ENCODE measurements around the gene HPCAL1. TPM values are rescaled to one million over a fixed set of nuclear protein-coding genes. Genes with fewer than 3 reads are reported as not detected.

HPCAL1 gene
- total and polyA plus RNA-seq, 2 donors (not counting 1 experiment from before 2014, with no cell fraction given) = 60.3 to 65.1 TPM

DNA sequence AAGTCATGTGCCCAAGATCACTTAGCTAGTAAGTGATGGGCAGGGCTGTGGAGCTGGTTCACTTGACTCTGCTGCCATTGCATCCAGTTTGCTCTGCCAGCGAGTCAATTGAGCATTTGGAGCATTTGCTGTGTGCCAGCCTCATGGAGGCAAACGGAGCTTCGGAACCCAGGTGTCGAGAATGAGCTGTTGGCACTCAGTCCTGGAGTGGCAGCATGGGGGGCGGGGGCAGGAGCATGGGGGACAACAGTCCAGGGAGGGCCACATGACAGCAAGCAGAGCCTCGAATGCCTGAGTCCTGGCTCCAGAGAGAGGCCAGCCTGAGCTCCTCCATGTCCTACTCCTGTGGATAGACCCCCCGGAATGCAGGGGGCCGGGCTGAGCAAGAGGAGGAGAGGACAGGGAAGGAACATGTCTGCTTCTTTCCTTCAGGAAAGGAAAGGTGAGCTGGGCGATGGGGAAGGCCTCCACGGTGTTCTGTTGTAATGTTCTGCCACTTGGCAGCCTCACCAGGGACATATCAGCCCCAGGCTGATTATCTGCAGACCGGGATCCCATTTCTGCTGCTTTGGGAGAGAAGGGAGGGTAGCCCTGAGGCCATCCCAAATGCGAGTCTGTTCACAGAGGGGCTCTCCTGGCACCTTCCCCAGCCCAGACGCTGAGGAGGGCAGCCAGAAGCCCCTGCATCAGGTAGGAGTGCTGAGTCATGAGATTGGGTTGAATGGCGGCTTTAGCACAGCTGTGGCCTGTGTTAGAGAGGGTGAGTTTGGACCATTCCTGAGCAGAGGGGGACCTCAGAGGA, 59.6 kb downstream of the HPCAL1 start:
- no peaks in the 10 kb centered on the region for H3K27me3 Mint-ChIP-seq
- Histone ChIP-seq H2AFZ (ENCODE audit: insufficient read depth, low read depth, low read length, poor library complexity, severe bottlenecking) (no peak overlapping the region), H3K27me3 (replicated peaks in 1 of 4; ENCODE audit: control extremely low read depth in 1 of 4, control insufficient read depth in 3 of 4, insufficient read depth in 4 of 4, low read length in 3 of 4) (no peaks in the 10 kb centered on the region), H3K4me2 (replicated peaks; ENCODE audit: low read depth, low read length, poor library complexity, severe bottlenecking) (no peak overlapping the region), H3K79me2 (ENCODE audit: control insufficient read depth, insufficient read depth, low read length) (peaks cover 95% of the 10 kb centered on the region), H3K4me3 (ENCODE audit: control extremely low read depth in 1 of 5, extremely low read depth in 1 of 5, insufficient read depth in 1 of 5, low read depth in 2 of 5, low read length in 4 of 5) (no peak overlapping the region), H3K4me1 (ENCODE audit: control insufficient read depth in 2 of 2, insufficient read depth in 2 of 2, low read length in 2 of 2) (no peaks in the 10 kb centered on the region), H3K36me3 (replicated peaks in 1 of 2; ENCODE audit: control extremely low read depth in 1 of 2, control insufficient read depth in 1 of 2, extremely low read depth in 1 of 2, insufficient read depth in 2 of 2, low read length in 1 of 2) (peaks cover 0 to 17% of the 10 kb centered on the region in 2 experiments), H3K9ac (ENCODE audit: low read length) (no peak overlapping the region), H3K9me3 (ENCODE audit: control extremely low read depth in 1 of 3, control insufficient read depth in 2 of 3, insufficient read depth in 1 of 3, low read length in 2 of 3) (no peaks in the 10 kb centered on the region), H3K27ac (ENCODE audit: low read length in 2 of 2) (no peak overlapping the region), H4K20me1 (ENCODE audit: control insufficient read depth, insufficient read depth, low read length, poor library complexity, severe bottlenecking) (peaks cover 74% of the 10 kb centered on the region)
- ATAC-seq (ENCODE audit: low read depth) (no peak), DNase-seq (no peak)
- TF ChIP-seq EZH2 (IDR thresholded peaks at IDR 0.05; ENCODE audit: borderline replicate concordance, insufficient read depth, low read depth, low read length, poor library complexity, severe bottlenecking) = no peak
- TF ChIP-seq, protein P1, sequence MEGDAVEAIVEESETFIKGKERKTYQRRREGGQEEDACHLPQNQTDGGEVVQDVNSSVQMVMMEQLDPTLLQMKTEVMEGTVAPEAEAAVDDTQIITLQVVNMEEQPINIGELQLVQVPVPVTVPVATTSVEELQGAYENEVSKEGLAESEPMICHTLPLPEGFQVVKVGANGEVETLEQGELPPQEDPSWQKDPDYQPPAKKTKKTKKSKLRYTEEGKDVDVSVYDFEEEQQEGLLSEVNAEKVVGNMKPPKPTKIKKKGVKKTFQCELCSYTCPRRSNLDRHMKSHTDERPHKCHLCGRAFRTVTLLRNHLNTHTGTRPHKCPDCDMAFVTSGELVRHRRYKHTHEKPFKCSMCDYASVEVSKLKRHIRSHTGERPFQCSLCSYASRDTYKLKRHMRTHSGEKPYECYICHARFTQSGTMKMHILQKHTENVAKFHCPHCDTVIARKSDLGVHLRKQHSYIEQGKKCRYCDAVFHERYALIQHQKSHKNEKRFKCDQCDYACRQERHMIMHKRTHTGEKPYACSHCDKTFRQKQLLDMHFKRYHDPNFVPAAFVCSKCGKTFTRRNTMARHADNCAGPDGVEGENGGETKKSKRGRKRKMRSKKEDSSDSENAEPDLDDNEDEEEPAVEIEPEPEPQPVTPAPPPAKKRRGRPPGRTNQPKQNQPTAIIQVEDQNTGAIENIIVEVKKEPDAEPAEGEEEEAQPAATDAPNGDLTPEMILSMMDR (IDR thresholded peaks at IDR 0.05) = no peak
- intact Hi-C loops (cut with micrococcal nuclease) = no loop called here
- POLR2A ChIA-PET = interaction anchor here (0.7 kb wide), 1 partner anchor 519 kb away, joined by 9 read pairs; the partner anchor contains the start of gene TAF1B
- H3K9me3 Mint-ChIP-seq (ENCODE audit: insufficient read depth) = no peaks in the 10 kb centered on the region
- WGBS (ENCODE audit: insufficient coverage) = 94% methylated on average over 14 of the region's 14 CpGs
- CTCF ChIA-PET = interaction anchor here (1.8 kb wide), 1 partner anchor 47 kb away, joined by 15 read pairs; no protein-coding TSS in a partner anchor
- peaks cover 17% of the 10 kb centered on the region for H3K4me1 Mint-ChIP-seq
- H3K4me3 Mint-ChIP-seq = no peak overlapping the region
- H3K27ac Mint-ChIP-seq = no peak overlapping the region

DNA sequence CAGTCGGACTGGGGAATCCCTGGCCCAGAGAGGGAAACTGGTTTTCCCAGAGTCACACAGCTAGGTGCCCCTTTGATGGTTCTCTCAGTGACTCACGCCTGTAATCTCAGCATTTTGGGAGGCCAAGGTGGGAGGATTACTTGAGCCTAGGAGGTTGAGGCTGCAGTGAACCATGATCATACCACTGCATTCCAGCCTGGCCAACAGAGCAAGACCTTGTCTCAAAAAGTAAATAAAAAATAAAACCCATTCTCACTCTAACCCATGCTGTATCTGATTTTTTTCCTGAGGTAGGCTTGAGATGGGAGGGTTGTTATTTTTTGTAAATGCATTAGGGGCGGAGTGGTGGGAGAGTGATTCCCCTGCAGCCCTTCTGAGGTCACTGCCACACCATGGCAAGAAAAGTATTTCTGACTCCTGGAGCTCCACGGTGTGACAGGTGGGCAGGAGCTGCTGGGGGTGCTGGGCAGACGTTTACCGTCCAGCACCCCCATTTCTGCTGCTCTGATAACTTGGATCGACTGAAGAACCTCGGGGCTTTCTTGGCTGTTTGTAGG, 60.3 kb downstream of the HPCAL1 start:
- H3K27ac ChIP-seq (ENCODE audit: low read length in 2 of 2) = no peak overlapping the region
- ChIA-PET POLR2A (no interaction called here), CTCF (no interaction called here)
- WGBS (ENCODE audit: insufficient coverage) = 98% methylated on average over 7 of the region's 8 CpGs
- TF ChIP-seq, protein P1 (IDR thresholded peaks at IDR 0.05) = no peak
- TF ChIP-seq EZH2 (IDR thresholded peaks at IDR 0.05; ENCODE audit: borderline replicate concordance, insufficient read depth, low read depth, low read length, poor library complexity, severe bottlenecking) = no peak
- no peaks in the 10 kb centered on the region for H3K27me3 Mint-ChIP-seq
- H3K9me3 ChIP-seq (ENCODE audit: control extremely low read depth in 1 of 3, control insufficient read depth in 2 of 3, insufficient read depth in 1 of 3, low read length in 2 of 3) = no peaks in the 10 kb centered on the region
- peaks cover 19% of the 10 kb centered on the region for H3K4me1 Mint-ChIP-seq
- no peak for DNase-seq
- no peak overlapping the region for H3K27ac Mint-ChIP-seq
- intact Hi-C loops (cut with micrococcal nuclease) = no loop called here
- peaks cover 76% of the 10 kb centered on the region for H4K20me1 ChIP-seq (ENCODE audit: control insufficient read depth, insufficient read depth, low read length, poor library complexity, severe bottlenecking)
- no peaks in the 10 kb centered on the region for H3K27me3 ChIP-seq (replicated peaks in 1 of 4; ENCODE audit: control extremely low read depth in 1 of 4, control insufficient read depth in 3 of 4, insufficient read depth in 4 of 4, low read length in 3 of 4)
- no peak overlapping the region for H3K4me3 Mint-ChIP-seq
- H3K4me1 ChIP-seq (ENCODE audit: control insufficient read depth in 2 of 2, insufficient read depth in 2 of 2, low read length in 2 of 2) = no peaks in the 10 kb centered on the region
- H3K4me3 ChIP-seq (ENCODE audit: control extremely low read depth in 1 of 5, extremely low read depth in 1 of 5, insufficient read depth in 1 of 5, low read depth in 2 of 5, low read length in 4 of 5) = no peak overlapping the region
- no peak for ATAC-seq (ENCODE audit: low read depth)
- H3K36me3 ChIP-seq (replicated peaks in 1 of 2; ENCODE audit: control extremely low read depth in 1 of 2, control insufficient read depth in 1 of 2, extremely low read depth in 1 of 2, insufficient read depth in 2 of 2, low read length in 1 of 2) = peaks cover 0 to 17% of the 10 kb centered on the region in 2 experiments
- H3K4me2 ChIP-seq (replicated peaks; ENCODE audit: low read depth, low read length, poor library complexity, severe bottlenecking) = no peak overlapping the region
- peaks cover 95% of the 10 kb centered on the region for H3K79me2 ChIP-seq (ENCODE audit: control insufficient read depth, insufficient read depth, low read length)
- H3K9me3 Mint-ChIP-seq (ENCODE audit: insufficient read depth) = no peaks in the 10 kb centered on the region
- H2AFZ ChIP-seq (ENCODE audit: insufficient read depth, low read depth, low read length, poor library complexity, severe bottlenecking) = no peak overlapping the region
- no peak overlapping the region for H3K9ac ChIP-seq (ENCODE audit: low read length)
